ENCODE results near the gene OR2V2. TPM values are rescaled to one million over a fixed set of nuclear protein-coding genes. Genes with fewer than 3 reads are reported as not detected.

The OR2V2 gene
- polyA plus RNA-seq, 3 donors: not detected

DNA sequence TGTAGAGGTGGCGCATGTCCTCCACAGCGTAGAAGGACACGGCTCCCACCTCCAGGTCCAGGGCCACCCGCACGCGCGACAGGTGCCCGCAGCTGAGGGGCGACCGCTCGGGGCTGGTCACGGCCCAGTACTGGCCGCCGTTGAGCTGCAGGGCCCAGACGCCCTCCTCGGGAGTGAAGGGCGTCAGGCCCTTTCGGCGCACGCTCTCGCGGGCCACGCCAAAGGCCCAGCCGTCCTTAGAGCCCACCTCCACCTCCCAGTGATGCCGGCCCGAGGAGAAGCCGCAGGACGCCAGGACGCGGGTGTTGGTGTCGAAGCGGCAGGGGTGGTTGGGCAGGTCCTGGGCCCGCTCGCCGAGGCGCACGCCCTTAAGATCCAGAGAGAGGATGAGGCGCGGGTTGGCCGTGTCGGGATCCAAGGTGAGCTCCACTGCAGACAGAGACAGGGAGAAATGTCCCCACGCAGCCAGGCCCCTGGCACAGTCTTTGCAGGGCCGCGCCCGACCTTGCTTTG lies 47.9 kb downstream of the OR2V2 start:
- H3K27ac ChIP-seq (ENCODE audit: low read depth, low read length): no peak overlapping the region
- WGBS, 3 donors: 74 to 84% (median 82%) methylated on average over 44 to 45 of the region's 45 CpGs

GRCh38 chr5:181197326-181197951 lies 50.1 kb downstream of the OR2V2 start:
- no peak overlapping the region for H3K27ac ChIP-seq (ENCODE audit: low read depth, low read length)
- whole genome bisulfite sequencing, 3 donors: 68 to 79% (median 71%) methylated on average over 8 of the region's 8 CpGs

DNA sequence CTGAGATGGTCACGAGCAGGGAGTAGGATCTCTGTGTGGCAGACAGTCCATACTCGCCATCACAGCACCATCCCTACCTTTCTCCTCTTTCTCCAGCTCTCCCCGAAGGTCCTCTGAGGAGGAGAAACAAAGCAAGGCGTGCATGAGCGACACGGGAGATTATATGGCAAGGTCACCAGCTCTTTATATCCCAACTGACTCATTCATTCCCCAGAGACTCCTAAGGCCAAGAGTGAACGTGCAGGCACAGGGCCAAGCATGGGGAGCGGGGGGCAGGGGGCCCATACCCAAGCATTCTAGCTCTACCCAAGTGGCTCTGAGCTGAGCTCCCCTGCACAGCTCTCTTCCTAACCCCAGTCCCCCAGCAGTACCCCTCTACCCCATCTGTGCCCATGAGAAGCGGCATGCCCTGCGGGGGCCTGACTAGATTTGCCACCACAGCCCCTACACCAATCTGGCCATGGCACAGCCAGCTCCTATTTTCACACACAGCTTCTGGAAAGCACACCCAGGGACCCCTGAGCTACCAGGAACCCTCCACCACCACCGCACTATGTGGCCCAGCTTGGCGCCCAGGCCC lies 50.8 kb downstream of the OR2V2 start:
- WGBS, 3 donors: 81 to 84% (median 84%) methylated on average over 12 of the region's 12 CpGs
- H3K27ac ChIP-seq (ENCODE audit: low read depth, low read length): no peak overlapping the region

DNA sequence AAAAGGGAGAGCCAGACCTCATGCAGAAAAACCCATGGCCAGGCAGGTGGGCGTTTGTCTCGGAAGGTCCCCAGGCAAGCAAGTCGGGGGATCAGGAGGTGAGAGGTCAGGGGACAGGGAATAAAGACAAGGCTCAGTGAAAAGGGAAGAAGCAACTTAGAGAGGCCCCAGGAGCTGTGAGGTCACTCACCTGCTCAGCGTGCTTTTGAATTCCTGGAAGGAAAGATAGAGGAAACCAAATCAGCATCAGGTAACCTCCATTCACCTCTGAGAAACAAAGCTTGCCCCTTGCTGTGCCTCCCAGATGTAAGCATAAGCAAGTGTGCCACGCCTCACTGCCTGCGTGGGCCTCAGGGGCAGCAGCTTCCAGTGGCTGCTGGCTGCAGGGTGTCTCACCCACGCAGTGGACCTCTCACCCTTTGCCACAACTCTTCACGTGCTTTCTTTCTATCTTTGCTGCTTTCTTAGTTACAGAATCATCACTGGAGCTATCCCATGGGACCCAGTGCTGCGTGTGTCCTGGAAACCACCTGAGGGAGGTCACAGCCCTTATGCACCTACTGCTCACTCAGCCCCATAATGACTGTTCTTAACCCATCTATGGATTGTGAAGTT lies 51.6 kb downstream of the OR2V2 start:
- 55 to 72% (median 64%) methylated on average over 9 of the region's 9 CpGs for WGBS, 3 donors
- H3K27ac ChIP-seq (ENCODE audit: low read depth, low read length): no peak overlapping the region

DNA sequence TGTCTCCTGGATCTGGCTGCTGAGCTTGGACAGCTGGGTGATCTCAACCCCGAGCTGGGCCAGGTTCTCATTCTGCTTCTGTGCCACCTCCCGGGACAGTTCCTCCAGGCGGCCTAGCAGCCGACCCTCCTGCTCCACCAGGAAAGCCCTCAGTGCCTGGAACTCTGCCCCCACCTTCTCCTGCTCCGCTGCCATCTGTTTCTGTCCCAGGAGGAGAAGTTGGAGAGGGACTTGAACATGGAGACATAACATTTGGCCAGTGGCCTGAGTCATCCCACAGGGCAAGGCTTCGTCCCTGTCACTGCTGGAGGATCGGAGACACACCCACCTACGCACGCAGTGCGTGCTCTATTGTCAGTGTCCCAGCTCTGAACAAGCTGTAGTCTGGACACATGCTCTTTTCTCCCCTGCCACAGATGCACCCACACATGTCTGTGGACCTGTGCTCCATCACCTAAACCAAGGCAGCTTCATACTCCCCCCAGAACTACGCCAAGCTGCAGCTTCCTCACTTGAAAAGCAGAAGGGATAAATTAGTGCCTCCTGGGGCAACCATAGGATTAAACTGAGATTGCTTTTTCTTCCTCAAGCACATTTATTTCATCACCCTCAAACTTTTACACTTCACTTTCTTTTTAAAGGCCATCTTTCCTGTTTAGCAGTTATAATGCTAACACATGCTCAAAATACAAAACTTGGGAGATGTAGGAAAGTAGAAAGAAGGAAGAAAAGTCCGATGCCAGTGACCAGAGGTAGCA lies 52.7 kb downstream of the OR2V2 start:
- H3K27ac ChIP-seq (ENCODE audit: low read depth, low read length): no peak overlapping the region
- 64 to 74% (median 70%) methylated on average over 12 of the region's 12 CpGs for WGBS, 3 donors

- no peak overlapping the region for H3K27ac ChIP-seq (ENCODE audit: low read depth, low read length)
Observed at GRCh38 chr5:181200816-181201215, 53.4 kb downstream of the OR2V2 start.

DNA sequence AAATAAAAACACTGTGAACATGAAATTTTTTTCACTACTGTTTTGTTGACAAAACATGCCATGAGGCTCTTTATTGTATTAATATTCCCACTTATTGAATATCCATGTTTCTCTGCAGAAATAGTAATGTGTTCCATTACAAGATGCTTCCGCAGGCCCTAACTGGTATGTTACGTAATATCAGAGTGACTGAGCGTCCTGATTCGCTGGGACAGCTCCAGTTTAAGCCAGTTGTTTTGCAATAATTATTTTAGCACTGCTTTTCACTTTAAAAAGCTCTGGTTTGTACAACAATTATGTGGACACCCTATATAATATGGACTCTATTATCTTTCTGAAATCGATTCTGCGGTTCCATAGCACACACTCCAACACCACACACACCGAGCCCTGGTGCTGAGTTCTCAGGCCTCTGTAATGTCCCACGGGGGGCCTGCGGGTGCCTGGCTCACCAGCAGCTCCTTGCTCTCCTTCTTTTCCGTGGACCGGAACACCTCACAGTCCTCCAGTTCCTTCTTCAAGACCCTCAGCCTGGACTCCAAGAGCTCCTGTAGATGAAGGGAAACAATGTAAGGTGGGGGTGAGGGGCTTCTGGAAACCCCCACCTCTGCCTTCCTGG lies 55.8 kb downstream of the OR2V2 start:
- no peak overlapping the region for H3K27ac ChIP-seq (ENCODE audit: low read depth, low read length)

More at GRCh38 chr5:181200816-181201215, 53.4 kb downstream of the OR2V2 start:
- 74 to 86% (median 76%) methylated on average over 4 of the region's 4 CpGs for WGBS, 3 donors

GRCh38 chr5:181203777-181204112 lies 56.4 kb downstream of the OR2V2 start:
- H3K27ac ChIP-seq (ENCODE audit: low read depth, low read length): no peak overlapping the region
- 6 to 16% (median 7%) methylated on average over 17 of the region's 17 CpGs for WGBS, 3 donors

More for the DNA sequence above, 55.8 kb downstream of the OR2V2 start:
- WGBS, 3 donors: 48 to 83% (median 56%) methylated on average over 11 of the region's 11 CpGs

DNA sequence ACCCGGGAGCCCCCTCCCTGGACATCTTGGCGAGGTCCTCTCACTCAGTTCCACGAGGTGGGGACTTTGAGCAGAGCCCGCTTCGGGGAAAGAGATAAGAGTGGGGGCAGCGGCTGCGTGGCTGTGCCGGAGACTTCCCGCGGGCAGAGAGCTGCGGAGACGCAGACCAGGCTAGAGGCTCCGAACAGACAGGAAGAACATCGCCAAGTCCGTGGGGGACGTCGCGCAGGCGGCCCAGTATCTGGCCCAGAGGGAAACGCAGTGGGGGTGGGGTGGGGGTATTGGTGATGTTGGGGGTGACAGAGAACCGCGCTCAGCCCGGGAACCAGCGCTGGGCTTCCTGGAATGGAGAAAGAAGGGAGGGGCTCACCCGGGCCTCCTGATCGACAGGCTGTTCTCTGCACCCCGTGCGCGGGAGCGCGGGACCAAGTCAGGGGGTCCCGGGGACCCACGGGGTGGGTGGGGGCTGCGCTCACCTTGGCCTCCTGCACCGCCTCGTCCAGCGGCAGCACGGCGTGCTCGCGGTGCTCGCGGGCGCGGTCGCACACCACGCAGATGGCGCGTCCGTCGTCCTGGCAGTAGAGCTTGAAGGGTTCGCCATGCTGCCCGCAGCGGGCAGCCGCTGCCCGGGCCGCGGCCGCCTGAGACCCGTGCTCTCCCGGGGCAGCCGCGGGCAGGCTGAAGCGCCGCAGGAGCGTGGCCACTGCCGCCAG lies 56.9 kb downstream of the OR2V2 start:
- no peak overlapping the region for H3K27ac ChIP-seq (ENCODE audit: low read depth, low read length)

DNA sequence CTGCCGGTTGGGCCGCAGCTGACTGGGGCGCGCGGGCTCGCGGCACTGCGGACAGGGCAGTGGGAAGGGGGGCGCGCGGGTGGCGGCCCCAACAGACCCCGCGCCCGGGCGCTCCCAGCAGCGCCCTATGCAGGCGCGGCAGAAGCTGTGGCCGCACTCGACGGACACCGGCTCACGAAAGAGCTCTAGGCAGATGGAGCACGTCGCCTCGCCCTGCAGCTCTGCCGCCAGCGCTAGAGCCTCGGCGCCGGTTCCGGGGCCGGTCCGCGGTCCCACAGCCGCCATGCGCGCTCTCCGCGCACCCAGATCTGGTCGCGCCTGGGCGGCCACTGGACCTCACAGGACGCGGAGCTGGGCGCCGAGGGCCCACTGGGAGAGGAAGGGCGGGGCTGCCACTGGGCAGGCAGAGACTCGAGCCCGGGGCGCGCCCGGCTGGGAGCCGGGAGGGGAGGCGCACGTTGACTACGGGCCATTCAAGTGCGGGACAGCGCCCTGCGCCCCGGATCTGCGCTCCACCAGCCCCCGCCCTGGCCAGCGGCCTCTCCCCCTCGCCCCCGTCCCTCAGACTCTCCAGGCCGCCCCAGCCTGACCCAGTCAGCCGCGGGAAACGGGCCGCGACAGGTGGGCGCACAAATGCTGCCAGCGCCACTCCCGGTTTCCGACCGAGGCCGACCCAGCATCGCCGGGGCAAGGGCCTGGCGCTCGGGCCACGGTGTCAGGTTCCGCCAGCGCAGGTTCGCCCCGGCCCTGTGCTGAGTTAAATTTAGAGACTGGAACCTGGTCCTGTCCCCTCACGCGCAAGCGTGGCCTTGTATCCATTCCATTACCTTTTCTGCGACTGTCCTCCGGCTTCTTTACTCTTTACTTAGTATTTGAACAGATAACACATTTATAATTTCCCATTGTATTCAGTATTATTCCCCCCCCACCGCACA lies 57.7 kb downstream of the OR2V2 start, which contains the start of gene TRIM7:
TRIM7 (minus strand) TSS at position 371 of the 935 bp plus-strand sequence; CDS start at position 285, 86 bp downstream.
- no peak within 1 kb of the TSS for H3K27ac ChIP-seq (ENCODE audit: low read depth, low read length)
- WGBS, 3 donors: 2 to 3% (median 2%) methylated on average over 76 to 94 of the region's 94 CpGs

More for the DNA sequence above, 56.9 kb downstream of the OR2V2 start:
- 0 to 1% (median 1%) methylated on average over 47 to 67 of the region's 67 CpGs for WGBS, 3 donors

- no peak overlapping the region for H3K27ac ChIP-seq (ENCODE audit: low read depth, low read length)
- WGBS, 3 donors: 15 to 28% (median 18%) methylated on average over 37 of the region's 37 CpGs
Observed at GRCh38 chr5:181205761-181206649, 58.6 kb downstream of the OR2V2 start.

DNA sequence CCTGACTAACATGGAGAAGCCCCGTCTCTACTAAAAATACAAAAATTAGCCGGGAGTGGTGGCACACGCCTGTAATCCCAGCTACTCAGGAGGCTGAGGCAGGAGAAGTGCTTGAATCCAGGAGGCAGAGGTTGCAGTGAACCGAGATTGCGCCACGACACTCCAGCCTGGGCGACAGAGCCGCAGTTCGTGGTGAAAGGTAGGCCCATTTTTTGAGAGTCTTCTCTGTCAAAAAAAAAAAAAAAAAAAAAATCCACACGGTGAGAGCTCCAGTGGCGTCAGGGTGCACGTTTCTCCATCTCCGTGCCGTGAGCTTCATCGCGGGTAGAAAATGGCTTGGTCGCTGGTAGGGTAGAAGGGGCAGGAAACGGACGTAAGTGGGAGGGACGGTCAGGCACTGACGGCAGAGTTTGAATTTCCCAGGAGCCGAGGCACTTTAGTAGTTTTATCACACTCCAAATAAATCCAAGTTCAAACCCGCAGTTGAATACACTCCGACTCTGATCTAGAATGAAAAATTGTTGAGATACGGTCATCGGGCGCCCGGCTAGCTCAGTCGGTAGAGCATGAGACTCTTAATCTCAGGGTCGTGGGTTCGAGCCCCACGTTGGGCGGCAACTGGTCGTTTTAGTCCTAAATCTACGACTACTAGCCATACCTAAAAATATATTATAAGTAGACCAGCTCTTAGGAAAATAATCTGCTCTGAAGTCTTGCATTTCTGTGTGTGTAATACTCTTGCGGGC lies 60.0 kb downstream of the OR2V2 start:
- no peak overlapping the region for H3K27ac ChIP-seq (ENCODE audit: low read depth, low read length)
- WGBS, 3 donors: 0 to 1% (median 1%) methylated on average over 36 of the region's 36 CpGs

GRCh38 chr5:181207960-181208253 lies 60.5 kb downstream of the OR2V2 start:
- H3K27ac ChIP-seq (ENCODE audit: low read depth, low read length): no peak overlapping the region
- WGBS, 3 donors: 35 to 46% (median 42%) methylated on average over 3 of the region's 3 CpGs

Data from adipose tissue (tissue), 3 donors.